ENCODE measurements around the gene DCAF8. TPM values are rescaled to one million over a fixed set of nuclear protein-coding genes. Genes with fewer than 3 reads are reported as not detected.

The DCAF8 gene
- total RNA-seq, 6 experiments from 2014 or later = 80.2 to 137 (median 110) TPM

- TF ChIP-seq CTCF (IDR thresholded peaks at IDR 0.05) (no peak), POLR2A (IDR thresholded peaks at IDR 0.05) (no peak)
- Histone ChIP-seq H3K27ac (no peak overlapping the region), H3K9me3 (no peaks in the 10 kb centered on the region), H3K27me3 (no peaks in the 10 kb centered on the region), H3K36me3 (no peaks in the 10 kb centered on the region), H3K4me1 (no peaks in the 10 kb centered on the region), H3K4me3 (no peak overlapping the region)
- no peak for ATAC-seq
- intact Hi-C loops (cut with DNase I) = loop anchor here in 1 of 2 donors (10.0 kb wide), 1 partner anchor 55 kb away; the partner anchor contains the start of gene ATP1A2
- DNase-seq = no peak
- 34% methylated on average over 10 of the region's 15 CpGs for WGBS (ENCODE audit: insufficient coverage, low coverage, low lambda C conversion rate, missing lambda C conversion rate)
Observed at GRCh38 chr1:160169553-160170399, 92.6 kb downstream of the DCAF8 start.

GRCh38 chr1:160168609-160169369, 93.6 kb downstream of the DCAF8 start:
- WGBS (ENCODE audit: insufficient coverage, low coverage, low lambda C conversion rate, missing lambda C conversion rate) = 81% methylated on average over 13 of the region's 13 CpGs
- no peak for DNase-seq

GRCh38 chr1:160168016-160168415, 94.3 kb downstream of the DCAF8 start:
- Histone ChIP-seq H3K27ac (no peak overlapping the region), H3K4me3 (no peak overlapping the region), H3K27me3 (no peaks in the 10 kb centered on the region), H3K36me3 (no peaks in the 10 kb centered on the region), H3K4me1 (no peaks in the 10 kb centered on the region), H3K9me3 (no peaks in the 10 kb centered on the region)
- 63% methylated on average over 5 of the region's 5 CpGs for WGBS (ENCODE audit: insufficient coverage, low coverage, low lambda C conversion rate, missing lambda C conversion rate)
- DNase-seq (no peak), ATAC-seq (no peak)
- intact Hi-C loops (cut with DNase I) = no loop called here
- no peak for TF ChIP-seq POLR2A (IDR thresholded peaks at IDR 0.05)
- no peak for TF ChIP-seq CTCF (IDR thresholded peaks at IDR 0.05)

More at GRCh38 chr1:160168609-160169369, 93.6 kb downstream of the DCAF8 start:
- no peaks in the 10 kb centered on the region for H3K4me1 ChIP-seq
- no peak overlapping the region for H3K4me3 ChIP-seq
- intact Hi-C loops (cut with DNase I) = no loop called here
- no peak overlapping the region for H3K27ac ChIP-seq
- H3K27me3 ChIP-seq = no peaks in the 10 kb centered on the region
- no peaks in the 10 kb centered on the region for H3K9me3 ChIP-seq
- no peaks in the 10 kb centered on the region for H3K36me3 ChIP-seq
- no peak for ATAC-seq
- TF ChIP-seq CTCF (IDR thresholded peaks at IDR 0.05) (no peak), POLR2A (IDR thresholded peaks at IDR 0.05) (no peak)

GRCh38 chr1:160167580-160167979, 94.8 kb downstream of the DCAF8 start:
- no peak for DNase-seq
- H3K36me3 ChIP-seq = no peaks in the 10 kb centered on the region

More at GRCh38 chr1:160167580-160167979, 94.8 kb downstream of the DCAF8 start:
- Histone ChIP-seq H3K9me3 (no peaks in the 10 kb centered on the region), H3K27ac (no peak overlapping the region), H3K4me1 (no peaks in the 10 kb centered on the region), H3K27me3 (no peaks in the 10 kb centered on the region), H3K4me3 (no peak overlapping the region)
- no peak for TF ChIP-seq POLR2A (IDR thresholded peaks at IDR 0.05)
- no peak for TF ChIP-seq CTCF (IDR thresholded peaks at IDR 0.05)
- ATAC-seq = no peak
- intact Hi-C loops (cut with DNase I) = no loop called here
- WGBS (ENCODE audit: insufficient coverage, low coverage, low lambda C conversion rate, missing lambda C conversion rate) = 84% methylated on average over 4 of the region's 6 CpGs
